GM19328 (cell line): ENCODE results near the gene CES3.

Experiments
- ATAC-seq: cut with Tn5 transposase; IDR thresholded peaks from one replicate; pipeline ENCODE4 v1.9.1; 2021; ENCODE audit warnings: mild to moderate bottlenecking, moderate library complexity; ENCODE audit not compliant: unreplicated experiment

CES3 gene

GRCh38 chr16:66926171-66926947 is 34.7 kb upstream of the CES3 start:
- ATAC-seq = no peak

GRCh38 chr16:66926961-66927436 is 34.1 kb upstream of the CES3 start:
- no peak for ATAC-seq

GRCh38 chr16:66927918-66928649 is 33.0 kb upstream of the CES3 start:
- ATAC-seq = no peak

- ATAC-seq = no peak
Observed at GRCh38 chr16:66928702-66929388, 32.2 kb upstream of the CES3 start.

GRCh38 chr16:66930189-66930588 is 30.9 kb upstream of the CES3 start:
- ATAC-seq = no peak

- ATAC-seq = no peak
Observed at GRCh38 chr16:66931665-66932064, 29.4 kb upstream of the CES3 start.

GRCh38 chr16:66932076-66932475 is 29.0 kb upstream of the CES3 start:
- no peak for ATAC-seq

GRCh38 chr16:66933776-66934137 is 27.3 kb upstream of the CES3 start:
- no peak for ATAC-seq

GRCh38 chr16:66934138-66934838 is 26.8 kb upstream of the CES3 start, which contains the start of gene CIAO2B:
Gene CIAO2B (minus strand): TSS chr16:66934402. CDS start chr16:66934364, 38 bp downstream.
- peak; percentile 79 for ATAC-seq

- peak; percentile 21 for ATAC-seq
Observed at GRCh38 chr16:66934839-66935313, 26.2 kb upstream of the CES3 start.

- ATAC-seq = no peak
Observed at GRCh38 chr16:66935314-66936011, 25.6 kb upstream of the CES3 start, which contains the start of gene CES2. Gene CES2 (plus strand): TSS chr16:66935516. CDS start chr16:66935636, 120 bp downstream.

- no peak for ATAC-seq
Observed at GRCh38 chr16:66936462-66936861, 24.6 kb upstream of the CES3 start.

- ATAC-seq = no peak
Observed at GRCh38 chr16:66936889-66937554, 24.0 kb upstream of the CES3 start.

- no peak for ATAC-seq
Observed at GRCh38 chr16:66937725-66938337, 23.2 kb upstream of the CES3 start.

GRCh38 chr16:66939366-66939765 is 21.7 kb upstream of the CES3 start:
- ATAC-seq = no peak

- no peak for ATAC-seq
Observed at GRCh38 chr16:66940236-66940635, 20.8 kb upstream of the CES3 start.

- ATAC-seq = no peak
Observed at GRCh38 chr16:66942981-66943380, 18.1 kb upstream of the CES3 start.

GRCh38 chr16:66943426-66944053 is 17.5 kb upstream of the CES3 start:
- ATAC-seq = no peak

- no peak for ATAC-seq
Observed at GRCh38 chr16:66944054-66944441, 17.0 kb upstream of the CES3 start.
